ENCODE measurements around the gene GOLGA5.
"Not testable (repeated sequence)": the region's sequence is repeated elsewhere in the genome, so short reads cannot be mapped to it uniquely, and the experiment has no call there.

Gene GOLGA5

GRCh38 chr14:92793709-92794546 is at the start of gene GOLGA5:
TSS of gene GOLGA5 (plus strand) at chr14:92794305. CDS start at chr14:92797438, 3,133 bp downstream.
- DNase-seq (ENCODE audit: low spot score): peak; percentile 81

- no peak for DNase-seq (ENCODE audit: low spot score)
Measured at GRCh38 chr14:92747701-92748258, 46.3 kb upstream of the GOLGA5 start.

- peak; percentile 86 for DNase-seq (ENCODE audit: low spot score)
Measured at GRCh38 chr14:92748259-92749016, 45.7 kb upstream of the GOLGA5 start, which contains the start of gene LGMN. TSS of gene LGMN (minus strand) at chr14:92748627. CDS start at chr14:92732786, 15,841 bp downstream.

- not testable (repeated sequence) for DNase-seq (ENCODE audit: low spot score)
Measured at GRCh38 chr14:92750222-92750728, 43.8 kb upstream of the GOLGA5 start.

GRCh38 chr14:92750994-92751400 is 43.1 kb upstream of the GOLGA5 start:
- no peak for DNase-seq (ENCODE audit: low spot score)

GRCh38 chr14:92751819-92752218 is 42.3 kb upstream of the GOLGA5 start:
- no peak for DNase-seq (ENCODE audit: low spot score)

GRCh38 chr14:92753250-92753649 is 40.9 kb upstream of the GOLGA5 start:
- no peak for DNase-seq (ENCODE audit: low spot score)

GRCh38 chr14:92754966-92755365 is 39.1 kb upstream of the GOLGA5 start:
- no peak for DNase-seq (ENCODE audit: low spot score)

GRCh38 chr14:92755495-92755894 is 38.6 kb upstream of the GOLGA5 start:
- no peak for DNase-seq (ENCODE audit: low spot score)

GRCh38 chr14:92756446-92756845 is 37.7 kb upstream of the GOLGA5 start:
- no peak for DNase-seq (ENCODE audit: low spot score)

GRCh38 chr14:92759300-92759678 is 34.8 kb upstream of the GOLGA5 start:
- DNase-seq (ENCODE audit: low spot score): no peak

- DNase-seq (ENCODE audit: low spot score): no peak
Measured at GRCh38 chr14:92759679-92760523, 34.2 kb upstream of the GOLGA5 start.

- no peak for DNase-seq (ENCODE audit: low spot score)
Measured at GRCh38 chr14:92760524-92760805, 33.6 kb upstream of the GOLGA5 start.

- DNase-seq (ENCODE audit: low spot score): not testable (repeated sequence)
Measured at GRCh38 chr14:92763666-92764631, 30.2 kb upstream of the GOLGA5 start.

- not testable (repeated sequence) for DNase-seq (ENCODE audit: low spot score)
Measured at GRCh38 chr14:92768236-92768635, 25.9 kb upstream of the GOLGA5 start.

GRCh38 chr14:92768795-92769194 is 25.3 kb upstream of the GOLGA5 start:
- no peak for DNase-seq (ENCODE audit: low spot score)

- no peak for DNase-seq (ENCODE audit: low spot score)
Measured at GRCh38 chr14:92770484-92770883, 23.6 kb upstream of the GOLGA5 start.

GRCh38 chr14:92774572-92774971 is 19.5 kb upstream of the GOLGA5 start:
- DNase-seq (ENCODE audit: low spot score): no peak

- DNase-seq (ENCODE audit: low spot score): not testable (repeated sequence)
Measured at GRCh38 chr14:92775292-92775691, 18.8 kb upstream of the GOLGA5 start.

- not testable (repeated sequence) for DNase-seq (ENCODE audit: low spot score)
Measured at GRCh38 chr14:92778868-92779565, 15.1 kb upstream of the GOLGA5 start.
